CD4-positive, alpha-beta memory T cell (primary cell): ENCODE data around the gene PCNA. TPM values are rescaled to one million over a fixed set of nuclear protein-coding genes. Genes with fewer than 3 reads are reported as not detected.

Source experiments
- CTCF ChIA-PET: fragments of 350-600 bp; sonication (Branson Sonifier 250); formaldehyde crosslinking; loops from one replicate; lab custom pipeline; 2021; ENCODE audit warnings: inconsistent platforms; ENCODE audit not compliant: partially characterized antibody; lab: Charles Lee
- POLR2A ChIA-PET: fragments of 350-600 bp; sonication (Branson Sonifier 250); formaldehyde crosslinking; loops from one replicate; lab custom pipeline; 2021; ENCODE audit not compliant: partially characterized antibody; lab: Charles Lee
- DNase-seq, 5 donors: peaks; one replicate each; pipeline versions ENCODE4 v3.0.0 to v3.0.0-alpha.2; 2020 to 2022; ENCODE audit warnings: mixed read lengths in 1 of 5
- H3K27ac ChIP-seq: one replicate; pipeline ENCODE4 v1.7.0; 2013; ENCODE audit warnings: low read depth, low read length
- H3K27me3 ChIP-seq: 2 replicates; pipeline ENCODE4 v1.7.0; 2013; ENCODE audit warnings: mild to moderate bottlenecking, low read length, moderate library complexity; ENCODE audit not compliant: insufficient read depth
- H3K36me3 ChIP-seq: 2 replicates; pipeline ENCODE4 v1.7.0; 2013; ENCODE audit warnings: mild to moderate bottlenecking, low read length, moderate library complexity; ENCODE audit not compliant: insufficient read depth
- H3K4me1 ChIP-seq: 2 replicates; pipeline ENCODE4 v1.7.0; 2013; ENCODE audit warnings: mild to moderate bottlenecking, low read length, moderate library complexity; ENCODE audit not compliant: insufficient read depth
- H3K4me3 ChIP-seq, 2 donors: one replicate each; pipeline ENCODE4 v1.7.0; 2013; ENCODE audit warnings: low read length in 2 of 2, mild to moderate bottlenecking in 1 of 2
- H3K9me3 ChIP-seq, 2 donors: one replicate each; pipeline ENCODE4 v1.7.0; 2013; ENCODE audit warnings: low read length in 2 of 2, control low read depth in 1 of 2; ENCODE audit not compliant: control insufficient read depth in 1 of 2
- H3K27ac Mint-ChIP-seq, 7 donors: one replicate each; pipeline ENCODE4 v1.8.0; 2020 to 2021; ENCODE audit warnings: mixed read lengths in 7 of 7, mild to moderate bottlenecking in 6 of 7, inconsistent platforms in 3 of 7, moderate library complexity in 3 of 7
- H3K27me3 Mint-ChIP-seq, 2 donors: one replicate each; pipeline ENCODE4 v1.8.0; 2020 to 2021; ENCODE audit warnings: mixed read lengths in 2 of 2
- H3K36me3 Mint-ChIP-seq, 2 donors: one replicate each; pipeline ENCODE4 v1.8.0; 2020 to 2021; ENCODE audit warnings: mixed read lengths in 2 of 2, inconsistent platforms in 1 of 2, mild to moderate bottlenecking in 1 of 2
- H3K4me1 Mint-ChIP-seq, 4 donors: one replicate each; pipeline ENCODE4 v1.8.0; 2020 to 2021; ENCODE audit warnings: mixed read lengths in 4 of 4, mild to moderate bottlenecking in 1 of 4
- H3K4me3 Mint-ChIP-seq, 8 donors: one replicate each; pipeline ENCODE4 v1.8.0; 2020 to 2021; ENCODE audit warnings: mixed read lengths in 8 of 8, mild to moderate bottlenecking in 7 of 8, moderate library complexity in 6 of 8, inconsistent platforms in 3 of 8
- H3K9me3 Mint-ChIP-seq, 8 donors: one replicate each; pipeline ENCODE4 v1.8.0; 2020 to 2021; ENCODE audit warnings: mixed read lengths in 8 of 8, mild to moderate bottlenecking in 5 of 8, inconsistent platforms in 3 of 8, moderate library complexity in 1 of 8
- intact Hi-C: fragments of 100-400 bp; cut with micrococcal nuclease; formaldehyde crosslinking; loops from one replicate; pipeline ENCODE4 v1.15.1; 2023
- polyA plus RNA-seq, 2 donors: library from polyadenylated mRNA; unstranded; fragments of 300-500 nt; fragmentation: Illumina TruSeq; gene quantifications; one replicate each; pipeline ENCODE4 v1.2.3, GENCODE V29; 2021
- total RNA-seq, 2 experiments: library from RNA; stranded (reverse); gene quantifications; one replicate each; pipeline ENCODE4 v1.2.3, GENCODE V29; 2021

PCNA gene
- total RNA-seq (10 to 100 TPM; 60.0 to 60.5 TPM), polyA plus RNA-seq (10 to 100 TPM; 68.8 to 71.9 TPM)

- Histone ChIP-seq H3K4me1 (peaks cover 29% of the 10 kb centered on the region), H3K9me3 (no peaks in the 10 kb centered on the region), H3K27ac (peak within 1 kb of the TSS; percentile 72), H3K27me3 (no peaks in the 10 kb centered on the region), H3K36me3 (peaks cover 32% of the 10 kb centered on the region), H3K4me3 (peak within 1 kb of the TSS; percentile 83 to 89)
- peak within 1 kb of the TSS; percentile 92 to 97 (median 95) for H3K4me3 Mint-ChIP-seq
- H3K9me3 Mint-ChIP-seq: peaks cover 0 to 2% (median 0%) of the 10 kb centered on the region in 8 donors
- POLR2A ChIA-PET: interaction anchor here (0.6 to 2.5 kb wide), 18 partner anchors 8 to 308 kb away, joined by 3 to 15 read pairs (median 4); no protein-coding TSS in a partner anchor
- CTCF ChIA-PET: interaction anchor here (1.2 to 11.4 kb wide), 5 partner anchors 12 to 72 kb away, joined by 4 to 173 read pairs (median 8); no protein-coding TSS in a partner anchor
- H3K36me3 Mint-ChIP-seq: peaks cover 13 to 37% of the 10 kb centered on the region in 2 donors
- H3K27ac Mint-ChIP-seq: peak within 1 kb of the TSS; percentile 93 to 98 (median 96)
- no peaks in the 10 kb centered on the region for H3K27me3 Mint-ChIP-seq
- H3K4me1 Mint-ChIP-seq: peaks cover 13 to 42% (median 29%) of the 10 kb centered on the region in 4 donors
- peak; percentile 92 to 96 (median 94) for DNase-seq
- intact Hi-C loops: loop anchor here (1.0 kb wide), 1 partner anchor 8 kb away; the partner anchor contains the start of gene CDS2
These were observed at the start of gene PCNA for GRCh38 chr20:5119435-5120184. Gene PCNA (minus strand): TSS chr20:5119958. CDS start chr20:5119798, 160 bp downstream.

- no peak overlapping the region for H3K4me3 ChIP-seq
- ChIA-PET CTCF (interaction anchor here (0.6 to 1.5 kb wide), 2 partner anchors 42 to 1223 kb away, joined by 3 to 6 read pairs; partner anchors contain the start of gene CDS2), POLR2A (interaction anchor here (1.3 to 1.8 kb wide), 2 partner anchors 42 to 50 kb away, joined by 4 to 7 read pairs; partner anchors contain the start of gene CDS2)
- H3K27me3 ChIP-seq: no peaks in the 10 kb centered on the region
- Mint-ChIP-seq H3K4me3 (peak overlapping the region in 5 of 8 donors; percentile 40 to 62 (median 52)), H3K27me3 (no peaks in the 10 kb centered on the region), H3K36me3 (peaks cover 0 to 25% of the 10 kb centered on the region in 2 donors), H3K9me3 (no peaks in the 10 kb centered on the region), H3K4me1 (peaks cover 43 to 78% (median 60%) of the 10 kb centered on the region in 4 donors), H3K27ac (peak overlapping the region; percentile 67 to 93 (median 86))
- no peak overlapping the region for H3K27ac ChIP-seq
- no peak for DNase-seq
- intact Hi-C loops: no loop called here
- H3K36me3 ChIP-seq: peaks cover 8% of the 10 kb centered on the region
- H3K4me1 ChIP-seq: peaks cover 45% of the 10 kb centered on the region
- no peaks in the 10 kb centered on the region for H3K9me3 ChIP-seq
These were observed 49.1 kb upstream of the PCNA start for GRCh38 chr20:5168651-5169396.

GRCh38 chr20:5164645-5165625, 45.2 kb upstream of the PCNA start:
- Mint-ChIP-seq H3K27ac (peak overlapping the region in 3 of 7 donors; percentile 2 to 54 (median 43)), H3K36me3 (peaks cover 0 to 3% of the 10 kb centered on the region in 2 donors), H3K27me3 (no peaks in the 10 kb centered on the region), H3K4me3 (no peak overlapping the region), H3K4me1 (peaks cover 57 to 91% (median 71%) of the 10 kb centered on the region in 4 donors), H3K9me3 (no peaks in the 10 kb centered on the region)
- Histone ChIP-seq H3K27ac (no peak overlapping the region), H3K4me3 (no peak overlapping the region), H3K27me3 (no peaks in the 10 kb centered on the region), H3K36me3 (no peaks in the 10 kb centered on the region), H3K9me3 (no peaks in the 10 kb centered on the region), H3K4me1 (peaks cover 33% of the 10 kb centered on the region)
- POLR2A ChIA-PET: no interaction called here
- intact Hi-C loops: no loop called here
- CTCF ChIA-PET: interaction anchor here (1.1 to 2.1 kb wide), 2 partner anchors 10 to 38 kb away, joined by 3 to 5 read pairs; partner anchors contain the start of gene CDS2
- DNase-seq: no peak

GRCh38 chr20:5161536-5162164, 41.9 kb upstream of the PCNA start:
- no peak for DNase-seq
- H3K27ac Mint-ChIP-seq: peak overlapping the region in 3 of 7 donors; percentile 4 to 47 (median 13)
- Histone ChIP-seq H3K9me3 (no peaks in the 10 kb centered on the region), H3K27ac (no peak overlapping the region), H3K36me3 (no peaks in the 10 kb centered on the region), H3K27me3 (no peaks in the 10 kb centered on the region), H3K4me1 (peaks cover 19% of the 10 kb centered on the region), H3K4me3 (no peak overlapping the region)
- no peaks in the 10 kb centered on the region for H3K9me3 Mint-ChIP-seq
- no peaks in the 10 kb centered on the region for H3K36me3 Mint-ChIP-seq
- H3K4me1 Mint-ChIP-seq: peaks cover 50 to 78% (median 62%) of the 10 kb centered on the region in 4 donors
- CTCF ChIA-PET: no interaction called here
- POLR2A ChIA-PET: no interaction called here
- H3K4me3 Mint-ChIP-seq: no peak overlapping the region
- intact Hi-C loops: no loop called here
- no peaks in the 10 kb centered on the region for H3K27me3 Mint-ChIP-seq

- Histone ChIP-seq H3K27me3 (no peaks in the 10 kb centered on the region), H3K4me1 (peaks cover 11% of the 10 kb centered on the region), H3K36me3 (no peaks in the 10 kb centered on the region), H3K27ac (no peak overlapping the region), H3K4me3 (no peak overlapping the region), H3K9me3 (no peaks in the 10 kb centered on the region)
- Mint-ChIP-seq H3K4me1 (peaks cover 49 to 78% (median 61%) of the 10 kb centered on the region in 4 donors), H3K27ac (no peak overlapping the region), H3K36me3 (peaks cover 0 to 4% of the 10 kb centered on the region in 2 donors), H3K4me3 (no peak overlapping the region), H3K27me3 (no peaks in the 10 kb centered on the region), H3K9me3 (no peaks in the 10 kb centered on the region)
- intact Hi-C loops: no loop called here
- ChIA-PET CTCF (no interaction called here), POLR2A (no interaction called here)
- no peak for DNase-seq
These were observed 41.1 kb upstream of the PCNA start for GRCh38 chr20:5160882-5161281.

- H3K9me3 Mint-ChIP-seq: no peaks in the 10 kb centered on the region
These were observed 40.2 kb upstream of the PCNA start for GRCh38 chr20:5159928-5160327.

More at GRCh38 chr20:5159928-5160327, 40.2 kb upstream of the PCNA start:
- CTCF ChIA-PET: no interaction called here
- H3K9me3 ChIP-seq: no peaks in the 10 kb centered on the region
- H3K4me3 ChIP-seq: no peak overlapping the region
- DNase-seq: no peak
- H3K27me3 ChIP-seq: no peaks in the 10 kb centered on the region
- peaks cover 11% of the 10 kb centered on the region for H3K4me1 ChIP-seq
- intact Hi-C loops: no loop called here
- Mint-ChIP-seq H3K4me1 (peaks cover 51 to 78% (median 62%) of the 10 kb centered on the region in 4 donors), H3K4me3 (no peak overlapping the region), H3K27ac (no peak overlapping the region), H3K27me3 (no peaks in the 10 kb centered on the region), H3K36me3 (peaks cover under 1 to 4% of the 10 kb centered on the region in 2 donors)
- POLR2A ChIA-PET: no interaction called here
- H3K27ac ChIP-seq: no peak overlapping the region
- H3K36me3 ChIP-seq: no peaks in the 10 kb centered on the region
